Mesothelial cell of epicardium (in vitro differentiated cells): Measurements from ENCODE around the gene OR11G2. TPM values are rescaled to one million over a fixed set of nuclear protein-coding genes. Genes with fewer than 3 reads are reported as not detected.

Source experiments
- DNase-seq, 2 experiments: peaks; one replicate each; pipeline ENCODE4 v3.0.0; 2021; ENCODE audit warnings: low spot score in 2 of 2; ENCODE audit not compliant: unreplicated experiment in 2 of 2
- H3K27ac Mint-ChIP-seq: 2 replicates; pipeline ENCODE4 v1.8.0; 2021; ENCODE audit warnings: mixed read lengths
- H3K27me3 Mint-ChIP-seq: 2 replicates; pipeline ENCODE4 v1.8.0; 2021; ENCODE audit warnings: low read depth, mixed read lengths
- H3K36me3 Mint-ChIP-seq: 2 replicates; pipeline ENCODE4 v1.8.0; 2021; ENCODE audit warnings: mixed read lengths
- H3K4me1 Mint-ChIP-seq: 2 replicates; pipeline ENCODE4 v1.8.0; 2021; ENCODE audit warnings: mixed read lengths
- H3K4me3 Mint-ChIP-seq: 2 replicates; pipeline ENCODE4 v1.8.0; 2021; ENCODE audit warnings: mild to moderate bottlenecking, moderate library complexity, mixed read lengths
- H3K9me3 Mint-ChIP-seq: 2 replicates; pipeline ENCODE4 v1.8.0; 2021; ENCODE audit warnings: mixed read lengths
- total RNA-seq: library from RNA; stranded (reverse); gene quantifications from 3 replicates; pipeline ENCODE4 v1.2.1, GENCODE V29; 2021
- TF ChIP-seq, protein P1 (sequence below): fragments of 200-600 bp; sonication (generic); IDR thresholded peaks from one replicate; pipeline ENCODE4 v1.5.0; 2021; ENCODE audit warnings: antibody characterized with exemption; ENCODE audit not compliant: unreplicated experiment

Gene OR11G2
- total RNA-seq, 1 donor from 2014 or later: not detected

GRCh38 chr14:20176330-20176729 is 14.4 kb upstream of the OR11G2 start:
- peaks cover 52% of the 10 kb centered on the region for H3K9me3 Mint-ChIP-seq
- H3K4me1 Mint-ChIP-seq: no peaks in the 10 kb centered on the region
- no peak overlapping the region for H3K27ac Mint-ChIP-seq

DNA sequence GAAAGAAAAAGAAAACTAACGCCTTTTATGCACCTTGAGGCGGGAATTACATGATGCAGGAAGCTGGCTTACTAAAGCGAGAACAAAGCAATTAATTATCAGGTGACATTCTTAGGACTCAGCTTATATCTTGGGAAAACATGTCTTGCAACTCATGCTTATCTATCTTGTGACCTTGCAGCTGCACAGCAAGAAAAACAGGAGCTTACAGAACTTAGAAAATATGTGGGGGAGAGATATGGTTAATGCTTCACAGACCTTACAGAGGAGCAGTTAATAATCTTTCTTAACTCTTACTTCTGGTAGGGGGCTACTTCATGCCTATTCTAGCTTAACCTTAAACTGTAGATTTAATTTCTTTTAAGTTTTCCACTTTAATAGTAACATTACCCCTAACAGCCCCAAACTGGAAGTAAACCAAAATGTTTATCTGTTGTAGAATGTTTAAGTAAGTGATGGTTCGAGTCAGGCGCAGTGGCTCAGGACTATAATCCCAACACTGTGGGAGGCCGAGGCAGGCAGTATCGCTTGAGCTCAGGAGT is 13.2 kb upstream of the OR11G2 start:
- Mint-ChIP-seq H3K27ac (no peak overlapping the region), H3K9me3 (peaks cover 64% of the 10 kb centered on the region), H3K27me3 (no peaks in the 10 kb centered on the region), H3K4me1 (no peaks in the 10 kb centered on the region), H3K36me3 (peaks cover 2% of the 10 kb centered on the region), H3K4me3 (no peak overlapping the region)
- TF ChIP-seq, protein P1, sequence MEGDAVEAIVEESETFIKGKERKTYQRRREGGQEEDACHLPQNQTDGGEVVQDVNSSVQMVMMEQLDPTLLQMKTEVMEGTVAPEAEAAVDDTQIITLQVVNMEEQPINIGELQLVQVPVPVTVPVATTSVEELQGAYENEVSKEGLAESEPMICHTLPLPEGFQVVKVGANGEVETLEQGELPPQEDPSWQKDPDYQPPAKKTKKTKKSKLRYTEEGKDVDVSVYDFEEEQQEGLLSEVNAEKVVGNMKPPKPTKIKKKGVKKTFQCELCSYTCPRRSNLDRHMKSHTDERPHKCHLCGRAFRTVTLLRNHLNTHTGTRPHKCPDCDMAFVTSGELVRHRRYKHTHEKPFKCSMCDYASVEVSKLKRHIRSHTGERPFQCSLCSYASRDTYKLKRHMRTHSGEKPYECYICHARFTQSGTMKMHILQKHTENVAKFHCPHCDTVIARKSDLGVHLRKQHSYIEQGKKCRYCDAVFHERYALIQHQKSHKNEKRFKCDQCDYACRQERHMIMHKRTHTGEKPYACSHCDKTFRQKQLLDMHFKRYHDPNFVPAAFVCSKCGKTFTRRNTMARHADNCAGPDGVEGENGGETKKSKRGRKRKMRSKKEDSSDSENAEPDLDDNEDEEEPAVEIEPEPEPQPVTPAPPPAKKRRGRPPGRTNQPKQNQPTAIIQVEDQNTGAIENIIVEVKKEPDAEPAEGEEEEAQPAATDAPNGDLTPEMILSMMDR: no peak
- no peak for DNase-seq

More at GRCh38 chr14:20176330-20176729, 14.4 kb upstream of the OR11G2 start:
- TF ChIP-seq, protein P1: no peak
- Mint-ChIP-seq H3K4me3 (no peak overlapping the region), H3K36me3 (peaks cover 2% of the 10 kb centered on the region), H3K27me3 (no peaks in the 10 kb centered on the region)
- no peak for DNase-seq

GRCh38 chr14:20179218-20179617 is 11.5 kb upstream of the OR11G2 start:
- peaks cover 72% of the 10 kb centered on the region for H3K9me3 Mint-ChIP-seq
- no peaks in the 10 kb centered on the region for H3K4me1 Mint-ChIP-seq
- no peak overlapping the region for H3K4me3 Mint-ChIP-seq
- no peaks in the 10 kb centered on the region for H3K27me3 Mint-ChIP-seq
- TF ChIP-seq, protein P1: no peak
- DNase-seq: no peak
- no peak overlapping the region for H3K27ac Mint-ChIP-seq
- H3K36me3 Mint-ChIP-seq: peaks cover 2% of the 10 kb centered on the region

- Mint-ChIP-seq H3K36me3 (peaks cover 2% of the 10 kb centered on the region), H3K27me3 (no peaks in the 10 kb centered on the region), H3K4me1 (no peaks in the 10 kb centered on the region), H3K27ac (no peak overlapping the region), H3K4me3 (no peak overlapping the region), H3K9me3 (peaks cover 74% of the 10 kb centered on the region)
- TF ChIP-seq, protein P1: no peak
- no peak for DNase-seq
These were observed 10.8 kb upstream of the OR11G2 start for GRCh38 chr14:20179880-20180279.

- no peak overlapping the region for H3K4me3 Mint-ChIP-seq
- H3K9me3 Mint-ChIP-seq: peaks cover 74% of the 10 kb centered on the region
- H3K27ac Mint-ChIP-seq: no peak overlapping the region
- DNase-seq: no peak
- H3K27me3 Mint-ChIP-seq: no peaks in the 10 kb centered on the region
- TF ChIP-seq, protein P1: no peak
- no peaks in the 10 kb centered on the region for H3K4me1 Mint-ChIP-seq
- peaks cover 2% of the 10 kb centered on the region for H3K36me3 Mint-ChIP-seq
These were observed 10.2 kb upstream of the OR11G2 start for GRCh38 chr14:20180486-20180885.

DNA sequence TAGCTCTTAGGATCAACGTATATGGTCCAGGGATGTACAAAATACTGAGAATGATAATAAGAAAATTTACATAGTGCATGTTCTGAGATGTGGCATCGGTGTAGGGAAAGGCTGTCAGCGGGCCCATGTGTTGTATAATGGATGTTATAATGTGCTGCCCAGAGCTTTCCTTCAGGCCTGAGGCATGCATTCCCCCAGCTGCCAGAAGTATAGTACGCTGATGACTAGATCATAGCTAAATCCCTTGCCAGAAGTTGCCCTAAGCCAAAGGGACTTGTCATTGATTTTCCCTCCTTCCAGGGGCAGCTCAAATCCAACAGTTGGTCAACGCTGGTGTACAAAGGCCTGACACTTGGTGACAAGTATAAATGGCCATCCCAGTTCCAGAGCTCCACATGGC is 6.5 kb upstream of the OR11G2 start:
- DNase-seq: no peak
- Mint-ChIP-seq H3K4me1 (no peaks in the 10 kb centered on the region), H3K36me3 (no peaks in the 10 kb centered on the region), H3K4me3 (no peak overlapping the region), H3K27ac (no peak overlapping the region), H3K9me3 (peaks cover 80% of the 10 kb centered on the region), H3K27me3 (no peaks in the 10 kb centered on the region)
- TF ChIP-seq, protein P1: no peak
